Upper lobe of right lung (tissue), 1 donor: ENCODE measurements around the gene OARD1. TPM values are rescaled to one million over a fixed set of nuclear protein-coding genes. Genes with fewer than 3 reads are reported as not detected.

Experiments used
- ATAC-seq: fragments of 200-7000 bp; cut with Tn5 transposase; one replicate; pipeline ENCODE4 v1.9.1; 2020; ENCODE audit warnings: mild to moderate bottlenecking, moderate library complexity
- DNase-seq: peaks from one replicate; pipeline ENCODE4 v3.0.0-alpha.2; 2020
- H3K27ac ChIP-seq: fragments of 200-600 bp; one replicate; pipeline ENCODE4 v1.8.0; 2022
- H3K27me3 ChIP-seq: fragments of 200-600 bp; one replicate; pipeline ENCODE4 v1.8.0; 2022; ENCODE audit warnings: mild to moderate bottlenecking
- H3K36me3 ChIP-seq: fragments of 200-600 bp; one replicate; pipeline ENCODE4 v1.8.0; 2022
- H3K4me1 ChIP-seq: fragments of 200-600 bp; one replicate; pipeline ENCODE4 v1.8.0; 2022
- H3K4me3 ChIP-seq: fragments of 200-600 bp; one replicate; pipeline ENCODE4 v1.8.0; 2022; ENCODE audit warnings: mild to moderate bottlenecking
- H3K9me3 ChIP-seq: fragments of 200-600 bp; one replicate; pipeline ENCODE4 v1.8.0; 2022
- CTCF ChIP-seq: fragments of 200-600 bp; IDR thresholded peaks from one replicate; pipeline ENCODE4 v1.8.0; 2022; ENCODE audit warnings: antibody characterized with exemption
- intact Hi-C: fragments of 100-400 bp; cut with DNase I; formaldehyde crosslinking; loops from one replicate; pipeline ENCODE4 v1.11.0; 2022
- total RNA-seq: library from RNA; stranded (reverse); fragmentation: NEBNext Ultra II Directional; extraction: Animal tissue kit (Norgen Biotek cat#: 25700); gene quantifications from one replicate; pipeline ENCODE4 v1.2.1, GENCODE V29; 2021
- donor health status: DM: no; HTN: yes; CAD: no; lungs with severe emphysema.

The OARD1 gene
- total RNA-seq, 1 donor from 2014 or later: 22.1 TPM

- Histone ChIP-seq H3K27ac (no peak overlapping the region), H3K4me1 (no peaks in the 10 kb centered on the region), H3K4me3 (no peak overlapping the region), H3K36me3 (peaks cover 4% of the 10 kb centered on the region), H3K9me3 (no peaks in the 10 kb centered on the region), H3K27me3 (no peaks in the 10 kb centered on the region)
- intact Hi-C loops: no loop called here
- ATAC-seq: no peak
- no peak for DNase-seq
- no peak for TF ChIP-seq CTCF
These were observed 13.4 kb downstream of the OARD1 start for GRCh38 chr6:41058783-41059181.

- H3K27me3 ChIP-seq: no peaks in the 10 kb centered on the region
- TF ChIP-seq CTCF: no peak
- H3K4me3 ChIP-seq: no peak overlapping the region
- peaks cover 4% of the 10 kb centered on the region for H3K36me3 ChIP-seq
- H3K27ac ChIP-seq: no peak overlapping the region
- ATAC-seq (no peak), DNase-seq (no peak)
- intact Hi-C loops: no loop called here
- H3K4me1 ChIP-seq: no peaks in the 10 kb centered on the region
- H3K9me3 ChIP-seq: no peaks in the 10 kb centered on the region
These were observed 15.2 kb downstream of the OARD1 start for GRCh38 chr6:41056768-41057490.

GRCh38 chr6:41055149-41055548 is 17.0 kb downstream of the OARD1 start:
- DNase-seq (no peak), ATAC-seq (no peak)
- Histone ChIP-seq H3K4me1 (no peaks in the 10 kb centered on the region), H3K9me3 (no peaks in the 10 kb centered on the region), H3K27ac (no peak overlapping the region), H3K27me3 (no peaks in the 10 kb centered on the region), H3K36me3 (no peaks in the 10 kb centered on the region), H3K4me3 (no peak overlapping the region)
- intact Hi-C loops: no loop called here
- no peak for TF ChIP-seq CTCF

- H3K27me3 ChIP-seq: no peaks in the 10 kb centered on the region
- H3K4me3 ChIP-seq: no peak overlapping the region
- H3K36me3 ChIP-seq: no peaks in the 10 kb centered on the region
- no peak for TF ChIP-seq CTCF
- H3K27ac ChIP-seq: no peak overlapping the region
- DNase-seq: no peak
- H3K9me3 ChIP-seq: no peaks in the 10 kb centered on the region
- no peak for ATAC-seq
- intact Hi-C loops: no loop called here
- H3K4me1 ChIP-seq: no peaks in the 10 kb centered on the region
These were observed 17.6 kb downstream of the OARD1 start for GRCh38 chr6:41054511-41054910.

- Histone ChIP-seq H3K27ac (no peak within 1 kb of the TSS), H3K36me3 (no peaks in the 10 kb centered on the region), H3K9me3 (no peaks in the 10 kb centered on the region), H3K4me1 (no peaks in the 10 kb centered on the region), H3K27me3 (no peaks in the 10 kb centered on the region), H3K4me3 (no peak within 1 kb of the TSS)
- intact Hi-C loops: no loop called here
- no peak for ATAC-seq
- TF ChIP-seq CTCF: no peak
- DNase-seq: no peak
These were observed 19.1 kb downstream of the OARD1 start, which contains the start of gene APOBEC2 for GRCh38 chr6:41053041-41053440. Gene APOBEC2 (plus strand): TSS chr6:41053202. CDS start chr6:41053348, 146 bp downstream.
